CD4-positive, alpha-beta T cell (primary cell): ENCODE measurements around the gene KCNQ1OT1. TPM values are rescaled to one million over a fixed set of nuclear protein-coding genes. Genes with fewer than 3 reads are reported as not detected.

Source experiments
- ATAC-seq: fragments of 200-7000 bp; cut with Tn5 transposase; one replicate; pipeline ENCODE4 v1.10.0; 2022; ENCODE audit warnings: mild to moderate bottlenecking; ENCODE audit not compliant: poor library complexity
- CTCF ChIA-PET: fragments of 350-600 bp; sonication (Branson Sonifier 250); formaldehyde crosslinking; loops from one replicate; lab custom pipeline; 2021; ENCODE audit warnings: antibody characterized with exemption, inconsistent platforms; lab: Charles Lee
- POLR2A ChIA-PET: fragments of 350-600 bp; sonication (Branson Sonifier 250); formaldehyde crosslinking; loops from one replicate; lab custom pipeline; 2021; ENCODE audit warnings: antibody characterized with exemption, inconsistent platforms; lab: Charles Lee
- DNase-seq, 14 experiments: peaks; one replicate each; pipeline ENCODE4 v3.0.0-alpha.2; 2013 to 2020; ENCODE audit warnings: mixed read lengths in 2 of 14
- H3K27ac ChIP-seq, 2 donors: one replicate each; pipeline versions ENCODE4 v1.5.1 to v1.7.0; 2013; ENCODE audit warnings: low read length in 2 of 2, low read depth in 1 of 2, mild to moderate bottlenecking in 1 of 2
- H3K27me3 ChIP-seq, 2 experiments: 1 replicate in 1 of 2; 2 replicates in 1 of 2; pipeline versions ENCODE4 v1.6.1 to v1.7.0; 2013; ENCODE audit warnings: low read length in 2 of 2, control low read depth in 1 of 2, mild to moderate bottlenecking in 1 of 2, moderate library complexity in 1 of 2; ENCODE audit not compliant: insufficient read depth in 2 of 2, control insufficient read depth in 1 of 2
- H3K36me3 ChIP-seq: one replicate; pipeline ENCODE4 v1.6.1; 2013; ENCODE audit warnings: low read length, control low read depth; ENCODE audit not compliant: insufficient read depth
- H3K4me1 ChIP-seq: one replicate; pipeline ENCODE4 v1.6.1; 2013; ENCODE audit warnings: low read length, control low read depth; ENCODE audit not compliant: insufficient read depth
- H3K4me3 ChIP-seq: one replicate; pipeline ENCODE4 v1.5.1; 2013; ENCODE audit warnings: mild to moderate bottlenecking, low read length, moderate library complexity
- H3K9me3 ChIP-seq, 2 experiments: 1 replicate in 1 of 2; 2 replicates in 1 of 2; pipeline versions ENCODE4 v1.6.1 to v1.7.0; 2013; ENCODE audit warnings: low read length in 2 of 2, mild to moderate bottlenecking in 2 of 2, control low read depth in 1 of 2, moderate library complexity in 1 of 2; ENCODE audit not compliant: control insufficient read depth in 1 of 2, insufficient read depth in 1 of 2
- H3K27ac Mint-ChIP-seq: one replicate; pipeline ENCODE4 v1.8.0; 2020; ENCODE audit warnings: mixed read lengths
- H3K27me3 Mint-ChIP-seq: one replicate; pipeline ENCODE4 v1.8.0; 2021; ENCODE audit warnings: mixed read lengths
- H3K36me3 Mint-ChIP-seq: one replicate; pipeline ENCODE4 v1.8.0; 2021; ENCODE audit warnings: low read depth, mixed read lengths
- H3K4me1 Mint-ChIP-seq: one replicate; pipeline ENCODE4 v1.8.0; 2021; ENCODE audit warnings: low read depth, mixed read lengths
- H3K4me3 Mint-ChIP-seq: one replicate; pipeline ENCODE4 v1.8.0; 2020; ENCODE audit warnings: mild to moderate bottlenecking, mixed read lengths
- H3K9me3 Mint-ChIP-seq: one replicate; pipeline ENCODE4 v1.8.0; 2020; ENCODE audit warnings: mixed read lengths
- intact Hi-C, 2 experiments: fragments of 100-400 bp; cut with DNase I in 1 of 2; cut with micrococcal nuclease in 1 of 2; formaldehyde crosslinking; loops; one replicate each; pipeline versions ENCODE4 v1.15.1 to v1.9.0; 2023 to 2025; cut with DNase I, micrococcal nuclease
- total RNA-seq, 174 experiments: library from RNA in 2 of 174; stranded (reverse) in 2 of 174; gene quantifications; one replicate each; pipeline ENCODE4 v1.2.3 and lab custom pipeline; 2021 to 2026
- TF ChIP-seq, protein P1 (sequence below): fragments of 200-600 bp; IDR thresholded peaks from one replicate; pipeline ENCODE4 v1.8.0; 2022; ENCODE audit warnings: antibody characterized with exemption, mild to moderate bottlenecking

KCNQ1OT1 gene
- total RNA-seq, 2 experiments from 2014 or later: 0.17 to 0.22 TPM

- DNase-seq: no peak
- peaks cover 15% of the 10 kb centered on the region for H3K9me3 Mint-ChIP-seq
- H3K4me3 ChIP-seq: no peak overlapping the region
- ATAC-seq: no peak
- TF ChIP-seq, protein P1, sequence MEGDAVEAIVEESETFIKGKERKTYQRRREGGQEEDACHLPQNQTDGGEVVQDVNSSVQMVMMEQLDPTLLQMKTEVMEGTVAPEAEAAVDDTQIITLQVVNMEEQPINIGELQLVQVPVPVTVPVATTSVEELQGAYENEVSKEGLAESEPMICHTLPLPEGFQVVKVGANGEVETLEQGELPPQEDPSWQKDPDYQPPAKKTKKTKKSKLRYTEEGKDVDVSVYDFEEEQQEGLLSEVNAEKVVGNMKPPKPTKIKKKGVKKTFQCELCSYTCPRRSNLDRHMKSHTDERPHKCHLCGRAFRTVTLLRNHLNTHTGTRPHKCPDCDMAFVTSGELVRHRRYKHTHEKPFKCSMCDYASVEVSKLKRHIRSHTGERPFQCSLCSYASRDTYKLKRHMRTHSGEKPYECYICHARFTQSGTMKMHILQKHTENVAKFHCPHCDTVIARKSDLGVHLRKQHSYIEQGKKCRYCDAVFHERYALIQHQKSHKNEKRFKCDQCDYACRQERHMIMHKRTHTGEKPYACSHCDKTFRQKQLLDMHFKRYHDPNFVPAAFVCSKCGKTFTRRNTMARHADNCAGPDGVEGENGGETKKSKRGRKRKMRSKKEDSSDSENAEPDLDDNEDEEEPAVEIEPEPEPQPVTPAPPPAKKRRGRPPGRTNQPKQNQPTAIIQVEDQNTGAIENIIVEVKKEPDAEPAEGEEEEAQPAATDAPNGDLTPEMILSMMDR: no peak
- POLR2A ChIA-PET: no interaction called here
- no peaks in the 10 kb centered on the region for H3K4me1 ChIP-seq
- H3K27me3 ChIP-seq: no peaks in the 10 kb centered on the region
- CTCF ChIA-PET: interaction anchor here (0.7 kb wide), 1 partner anchor 879 kb away, joined by 4 read pairs; no protein-coding TSS in a partner anchor
- H3K27me3 Mint-ChIP-seq: no peaks in the 10 kb centered on the region
- H3K4me3 Mint-ChIP-seq: no peak overlapping the region
- peaks cover 83% of the 10 kb centered on the region for H3K36me3 Mint-ChIP-seq
- H3K4me1 Mint-ChIP-seq: no peaks in the 10 kb centered on the region
- peaks cover 29 to 68% of the 10 kb centered on the region in 2 experiments for H3K9me3 ChIP-seq
- H3K27ac ChIP-seq: no peak overlapping the region
- no peak overlapping the region for H3K27ac Mint-ChIP-seq
- intact Hi-C loops: no loop called here
- H3K36me3 ChIP-seq: peaks cover 2% of the 10 kb centered on the region
Measured at GRCh38 chr11:2647953-2648352, 51.8 kb downstream of the KCNQ1OT1 start.

GRCh38 chr11:2647167-2647566 is 52.6 kb downstream of the KCNQ1OT1 start:
- CTCF ChIA-PET: interaction anchor here (0.7 kb wide), 1 partner anchor 878 kb away, joined by 4 read pairs; no protein-coding TSS in a partner anchor
- H3K4me3 Mint-ChIP-seq: no peak overlapping the region

DNA sequence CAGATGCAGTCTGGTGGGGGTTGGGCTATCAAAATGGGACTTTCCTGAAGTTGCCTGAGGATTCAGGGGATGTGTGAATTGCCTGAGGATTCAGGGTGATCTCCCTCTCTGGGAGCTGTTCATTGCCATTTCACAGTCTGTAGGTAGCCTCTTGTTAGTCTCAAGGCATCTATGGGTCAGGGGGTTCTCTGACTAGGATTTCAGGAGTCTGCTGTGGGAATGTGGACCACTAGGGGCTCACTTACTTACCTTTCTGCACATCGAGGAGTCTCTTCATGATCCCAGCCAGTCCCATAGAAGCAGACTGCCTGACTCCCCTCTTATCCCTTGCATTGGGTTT is 54.0 kb downstream of the KCNQ1OT1 start:
- DNase-seq (no peak), ATAC-seq (no peak)
- Mint-ChIP-seq H3K9me3 (peaks cover 22% of the 10 kb centered on the region), H3K4me1 (no peaks in the 10 kb centered on the region), H3K36me3 (peaks cover 95% of the 10 kb centered on the region), H3K27me3 (no peaks in the 10 kb centered on the region), H3K27ac (no peak overlapping the region), H3K4me3 (no peak overlapping the region)
- intact Hi-C loops: no loop called here
- no peaks in the 10 kb centered on the region for H3K27me3 ChIP-seq
- H3K4me1 ChIP-seq: no peaks in the 10 kb centered on the region
- H3K27ac ChIP-seq: no peak overlapping the region
- no peak overlapping the region for H3K4me3 ChIP-seq
- no peaks in the 10 kb centered on the region for H3K36me3 ChIP-seq
- TF ChIP-seq, protein P1: no peak
- CTCF ChIA-PET: no interaction called here
- H3K9me3 ChIP-seq: peaks cover 22 to 75% of the 10 kb centered on the region in 2 experiments
- POLR2A ChIA-PET: no interaction called here

More at GRCh38 chr11:2647167-2647566, 52.6 kb downstream of the KCNQ1OT1 start:
- no peak for DNase-seq
- ATAC-seq: no peak
- POLR2A ChIA-PET: no interaction called here
- no peaks in the 10 kb centered on the region for H3K4me1 ChIP-seq
- H3K36me3 Mint-ChIP-seq: peaks cover 91% of the 10 kb centered on the region
- H3K36me3 ChIP-seq: peaks cover 2% of the 10 kb centered on the region
- no peaks in the 10 kb centered on the region for H3K27me3 ChIP-seq
- H3K27me3 Mint-ChIP-seq: no peaks in the 10 kb centered on the region
- no peak overlapping the region for H3K27ac Mint-ChIP-seq
- no peak overlapping the region for H3K4me3 ChIP-seq
- intact Hi-C loops: no loop called here
- peaks cover 15% of the 10 kb centered on the region for H3K9me3 Mint-ChIP-seq
- H3K9me3 ChIP-seq: peaks cover 29 to 71% of the 10 kb centered on the region in 2 experiments
- no peaks in the 10 kb centered on the region for H3K4me1 Mint-ChIP-seq
- no peak overlapping the region for H3K27ac ChIP-seq
- TF ChIP-seq, protein P1: no peak
